K562 (cell line): Measurements from ENCODE around the gene SYNGR3. TPM values are rescaled to one million over a fixed set of nuclear protein-coding genes. Genes with fewer than 3 reads are reported as not detected.
A peak's percentile ranks its signal among the peaks of the same experiment; 100 is the strongest.

Experiments
- ARID1B ChIP-seq: fragments of 450-650 bp; IDR thresholded peaks from 2 replicates; pipeline ENCODE4 v1.6.1; 2016; ENCODE audit warnings: antibody characterized with exemption, mild to moderate bottlenecking, inconsistent platforms
- EGR1 ChIP-seq: fragments of 450-650 bp; conservative IDR thresholded peaks from 2 replicates; pipeline ENCODE4 v1.6.1; 2017; ENCODE audit warnings: mild to moderate bottlenecking
- ELF4 ChIP-seq: fragments of 450-650 bp; formaldehyde crosslinking; IDR thresholded peaks from 2 replicates; pipeline ENCODE4 v1.4.0; 2022; ENCODE audit warnings: missing genetic modification characterization
- FOXA1 ChIP-seq: fragments of 450-650 bp; IDR thresholded peaks from 2 replicates; pipeline ENCODE4 v1.6.1; 2016; ENCODE audit warnings: mild to moderate bottlenecking, borderline replicate concordance
- HMG20B ChIP-seq: fragments of 250-450 bp; sonication (Bioruptor Pico); IDR thresholded peaks from 2 replicates; pipeline ENCODE4 v1.5.0; 2021; ENCODE audit warnings: mild to moderate bottlenecking
- MCM7 ChIP-seq, 2 experiments: fragments of 450-650 bp; IDR thresholded peaks; 2 replicates each; pipeline ENCODE4 v1.6.1; 2016 to 2018
- MEIS2 ChIP-seq: fragments of 450-650 bp; IDR thresholded peaks from 2 replicates; pipeline ENCODE4 v1.6.1; 2014; ENCODE audit warnings: mild to moderate bottlenecking; ENCODE audit not compliant: partially characterized antibody
- MIER1 ChIP-seq: fragments of 450-650 bp; IDR thresholded peaks from 2 replicates; pipeline ENCODE4 v1.6.1; 2016; ENCODE audit warnings: antibody characterized with exemption, mild to moderate bottlenecking, low read depth
- TAF9B ChIP-seq: fragments of 450-650 bp; IDR thresholded peaks from 2 replicates; pipeline ENCODE4 v1.6.1; 2018; ENCODE audit warnings: mild to moderate bottlenecking; ENCODE audit not compliant: partially characterized antibody
- TCF7 ChIP-seq: sonication (generic); IDR thresholded peaks from 2 replicates; pipeline ENCODE4 v1.6.1; 2016; ENCODE audit warnings: antibody characterized with exemption, borderline replicate concordance
- ZBTB1 ChIP-seq: sonication (generic); formaldehyde crosslinking; IDR thresholded peaks from 2 replicates; pipeline ENCODE4 v1.8.1; 2023; ENCODE audit warnings: missing genetic modification reagents, low read depth, mild to moderate bottlenecking, borderline replicate concordance
- ZBTB34 ChIP-seq: fragments of 250-450 bp; sonication (Bioruptor Pico); IDR thresholded peaks from 2 replicates; pipeline ENCODE4 v1.8.0; 2021; ENCODE audit warnings: mild to moderate bottlenecking, moderate library complexity
- ZNF121 ChIP-seq: sonication (generic); formaldehyde crosslinking; conservative IDR thresholded peaks from 2 replicates; pipeline ENCODE4 v1.8.0; 2022; ENCODE audit warnings: missing genetic modification reagents
- ZNF3 ChIP-seq: fragments of 250-450 bp; sonication (Bioruptor Pico); IDR thresholded peaks from 2 replicates; pipeline ENCODE4 v1.5.0; 2021; ENCODE audit warnings: mild to moderate bottlenecking, moderate library complexity
- ZNF75A ChIP-seq: fragments of 450-650 bp; formaldehyde crosslinking; IDR thresholded peaks from 2 replicates; pipeline ENCODE4 v1.4.0; 2020; ENCODE audit warnings: mild to moderate bottlenecking
- polyA plus RNA-seq, 8 experiments: library from polyadenylated mRNA; depleted of rRNA in 4 of 8; stranded (reverse) in 5 of 8; unstranded in 3 of 8; fragments of >200 nt; fragmentation: Nextera tagmentation in 2 of 8; fragmentation: Illumina TruSeq in 1 of 8; extraction: Ambion mirVana in 2 of 8; extraction: Trizol in 1 of 8; gene quantifications; 2 replicates each; pipeline versions ENCODE4 v1.2.1 to v1.2.3, GENCODE V29; 2011 to 2014; ENCODE audit warnings: inconsistent platforms in 1 of 8, missing spikeins in 1 of 8
- total RNA-seq, 7 experiments: library from RNA; depleted of rRNA in 6 of 7; stranded (reverse); fragments of >200 nt in 6 of 7; fragmentation: Illumina TruSeq in 2 of 7; extraction: Trizol in 2 of 7; gene quantifications; 2 replicates each; pipeline versions ENCODE4 v1.2.1 to v1.2.3, GENCODE V29; 2011 to 2021; ENCODE audit warnings: low replicate concordance in 1 of 7
- TF ChIP-seq, protein P1 (sequence below), 3 experiments: IDR thresholded peaks in 2 of 3; conservative IDR thresholded peaks in 1 of 3; 2 replicates each; pipeline ENCODE4 v1.5.1; 2011 to 2012; ENCODE audit warnings: low read length in 3 of 3, mild to moderate bottlenecking in 3 of 3, control low read depth in 2 of 3, improper control_type of control experiment in 1 of 3, inconsistent platforms in 1 of 3, low read depth in 1 of 3, mixed read lengths in 1 of 3, moderate library complexity in 1 of 3; ENCODE audit not compliant: insufficient read depth in 2 of 3
- TF ChIP-seq, protein P2 (sequence below), 2 experiments: fragments of 250-450 bp in 1 of 2; fragments of 450-650 bp in 1 of 2; sonication (Bioruptor Pico) in 1 of 2; IDR thresholded peaks; 2 replicates each; pipeline versions ENCODE4 v1.6.1 to v1.8.0; 2016 to 2021; ENCODE audit warnings: mild to moderate bottlenecking in 2 of 2, moderate library complexity in 2 of 2, missing compliant biosample characterization in 1 of 2, missing genetic modification characterization in 1 of 2
- TF ChIP-seq, protein P3 (sequence below): sonication (generic); formaldehyde crosslinking; IDR thresholded peaks from 2 replicates; pipeline ENCODE4 v1.4.0; 2020; ENCODE audit warnings: mild to moderate bottlenecking, missing genetic modification reagents
- TF ChIP-seq, protein P4 (sequence below): IDR thresholded peaks from 3 replicates; pipeline ENCODE4 v1.6.1; 2011; ENCODE audit warnings: borderline replicate concordance, mild to moderate bottlenecking, moderate library complexity; ENCODE audit not compliant: insufficient read length; ENCODE audit errors: extremely low read depth

SYNGR3 gene
- total and polyA plus RNA-seq, 9 of the 15 experiments (the other 6 are each of a cell fraction or from before 2014, with no cell fraction given): 3.7 to 69.2 (median 36.3) TPM

DNA sequence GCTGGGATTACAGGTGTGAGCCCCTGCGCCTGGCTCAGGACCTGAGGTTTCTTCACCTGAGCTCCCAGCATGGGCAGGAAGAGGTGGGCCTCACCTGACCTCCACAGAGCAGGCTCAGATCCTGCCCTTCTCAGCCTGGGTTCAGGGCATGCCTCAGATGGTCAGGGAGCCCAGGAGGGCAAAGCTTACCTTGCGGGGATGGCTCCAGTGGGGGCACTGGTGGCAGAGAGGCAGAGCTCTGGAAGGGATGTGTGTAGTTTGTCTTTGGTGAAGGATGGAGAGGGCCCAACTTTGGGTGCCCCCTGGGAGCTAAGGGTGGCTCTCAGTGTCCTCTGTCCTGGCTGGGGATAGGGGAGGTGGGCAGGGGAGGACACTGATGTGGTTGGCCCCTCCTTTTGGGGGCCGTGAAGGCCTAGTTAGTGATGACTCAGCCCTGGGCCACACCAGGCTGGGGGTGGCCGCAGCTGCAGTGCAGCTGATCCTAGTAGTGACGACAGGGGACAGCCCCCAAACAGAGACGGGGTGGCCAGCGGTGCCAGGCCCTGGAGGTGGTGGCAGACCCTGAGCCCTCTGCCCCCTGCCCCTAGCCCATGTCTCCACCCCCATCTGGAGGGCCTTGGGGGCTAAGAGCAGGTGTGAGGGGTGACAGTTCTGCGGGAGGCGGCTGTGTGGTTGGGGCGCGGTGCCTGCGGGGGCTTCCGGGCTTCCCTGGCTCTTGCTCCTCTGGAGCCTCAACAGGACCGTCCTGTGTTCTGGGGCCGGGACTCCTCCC is 42.7 kb downstream of the SYNGR3 start (continued):
- TF ChIP-seq, protein P1, sequence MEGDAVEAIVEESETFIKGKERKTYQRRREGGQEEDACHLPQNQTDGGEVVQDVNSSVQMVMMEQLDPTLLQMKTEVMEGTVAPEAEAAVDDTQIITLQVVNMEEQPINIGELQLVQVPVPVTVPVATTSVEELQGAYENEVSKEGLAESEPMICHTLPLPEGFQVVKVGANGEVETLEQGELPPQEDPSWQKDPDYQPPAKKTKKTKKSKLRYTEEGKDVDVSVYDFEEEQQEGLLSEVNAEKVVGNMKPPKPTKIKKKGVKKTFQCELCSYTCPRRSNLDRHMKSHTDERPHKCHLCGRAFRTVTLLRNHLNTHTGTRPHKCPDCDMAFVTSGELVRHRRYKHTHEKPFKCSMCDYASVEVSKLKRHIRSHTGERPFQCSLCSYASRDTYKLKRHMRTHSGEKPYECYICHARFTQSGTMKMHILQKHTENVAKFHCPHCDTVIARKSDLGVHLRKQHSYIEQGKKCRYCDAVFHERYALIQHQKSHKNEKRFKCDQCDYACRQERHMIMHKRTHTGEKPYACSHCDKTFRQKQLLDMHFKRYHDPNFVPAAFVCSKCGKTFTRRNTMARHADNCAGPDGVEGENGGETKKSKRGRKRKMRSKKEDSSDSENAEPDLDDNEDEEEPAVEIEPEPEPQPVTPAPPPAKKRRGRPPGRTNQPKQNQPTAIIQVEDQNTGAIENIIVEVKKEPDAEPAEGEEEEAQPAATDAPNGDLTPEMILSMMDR (IDR thresholded peaks at IDR 0.05 in 2 of 3, conservative IDR thresholded peaks at IDR 0.05 in 1 of 3; ENCODE audit: insufficient read depth in 2 of 3, low read depth in 1 of 3, low read length in 3 of 3): no peak
- TF ChIP-seq ARID1B (0 out of 2 replicates have a peak, but pooled peaks have one; percentile 8), TAF9B (no peak), ELF4 (no peak), MEIS2 (no peak), FOXA1 (no peak), TCF7 (no peak), HMG20B (CRISPR knock-in tag) (no peak), ZNF75A (CRISPR knock-in tag) (no peak), ZNF3 (no peak), ZNF121 (no peak), MCM7 (IDR thresholded peaks at IDR 0.05) (no peak), EGR1 (0 out of 2 replicates have a peak, but pooled peaks have one; percentile 33), MIER1 (no peak), ZBTB1 (CRISPR knock-in tag) (peak; percentile 66; the same call in 1 of the 2 replicates), ZBTB34 (CRISPR knock-in tag) (no peak)
- TF ChIP-seq, protein P2, sequence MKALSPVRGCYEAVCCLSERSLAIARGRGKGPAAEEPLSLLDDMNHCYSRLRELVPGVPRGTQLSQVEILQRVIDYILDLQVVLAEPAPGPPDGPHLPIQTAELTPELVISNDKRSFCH (CRISPR knock-in tag; IDR thresholded peaks at IDR 0.05): no peak
- TF ChIP-seq, protein P2 (tag; IDR thresholded peaks at IDR 0.05): no peak
- TF ChIP-seq, protein P3, sequence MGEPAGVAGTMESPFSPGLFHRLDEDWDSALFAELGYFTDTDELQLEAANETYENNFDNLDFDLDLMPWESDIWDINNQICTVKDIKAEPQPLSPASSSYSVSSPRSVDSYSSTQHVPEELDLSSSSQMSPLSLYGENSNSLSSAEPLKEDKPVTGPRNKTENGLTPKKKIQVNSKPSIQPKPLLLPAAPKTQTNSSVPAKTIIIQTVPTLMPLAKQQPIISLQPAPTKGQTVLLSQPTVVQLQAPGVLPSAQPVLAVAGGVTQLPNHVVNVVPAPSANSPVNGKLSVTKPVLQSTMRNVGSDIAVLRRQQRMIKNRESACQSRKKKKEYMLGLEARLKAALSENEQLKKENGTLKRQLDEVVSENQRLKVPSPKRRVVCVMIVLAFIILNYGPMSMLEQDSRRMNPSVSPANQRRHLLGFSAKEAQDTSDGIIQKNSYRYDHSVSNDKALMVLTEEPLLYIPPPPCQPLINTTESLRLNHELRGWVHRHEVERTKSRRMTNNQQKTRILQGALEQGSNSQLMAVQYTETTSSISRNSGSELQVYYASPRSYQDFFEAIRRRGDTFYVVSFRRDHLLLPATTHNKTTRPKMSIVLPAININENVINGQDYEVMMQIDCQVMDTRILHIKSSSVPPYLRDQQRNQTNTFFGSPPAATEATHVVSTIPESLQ: no peak
- TF ChIP-seq, protein P4, sequence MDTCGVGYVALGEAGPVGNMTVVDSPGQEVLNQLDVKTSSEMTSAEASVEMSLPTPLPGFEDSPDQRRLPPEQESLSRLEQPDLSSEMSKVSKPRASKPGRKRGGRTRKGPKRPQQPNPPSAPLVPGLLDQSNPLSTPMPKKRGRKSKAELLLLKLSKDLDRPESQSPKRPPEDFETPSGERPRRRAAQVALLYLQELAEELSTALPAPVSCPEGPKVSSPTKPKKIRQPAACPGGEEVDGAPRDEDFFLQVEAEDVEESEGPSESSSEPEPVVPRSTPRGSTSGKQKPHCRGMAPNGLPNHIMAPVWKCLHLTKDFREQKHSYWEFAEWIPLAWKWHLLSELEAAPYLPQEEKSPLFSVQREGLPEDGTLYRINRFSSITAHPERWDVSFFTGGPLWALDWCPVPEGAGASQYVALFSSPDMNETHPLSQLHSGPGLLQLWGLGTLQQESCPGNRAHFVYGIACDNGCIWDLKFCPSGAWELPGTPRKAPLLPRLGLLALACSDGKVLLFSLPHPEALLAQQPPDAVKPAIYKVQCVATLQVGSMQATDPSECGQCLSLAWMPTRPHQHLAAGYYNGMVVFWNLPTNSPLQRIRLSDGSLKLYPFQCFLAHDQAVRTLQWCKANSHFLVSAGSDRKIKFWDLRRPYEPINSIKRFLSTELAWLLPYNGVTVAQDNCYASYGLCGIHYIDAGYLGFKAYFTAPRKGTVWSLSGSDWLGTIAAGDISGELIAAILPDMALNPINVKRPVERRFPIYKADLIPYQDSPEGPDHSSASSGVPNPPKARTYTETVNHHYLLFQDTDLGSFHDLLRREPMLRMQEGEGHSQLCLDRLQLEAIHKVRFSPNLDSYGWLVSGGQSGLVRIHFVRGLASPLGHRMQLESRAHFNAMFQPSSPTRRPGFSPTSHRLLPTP: no peak
